NCI-H1105 (cell line): ENCODE measurements around the gene ZCCHC2.

Experiments used
- DNase-seq: peaks from one replicate; lab custom pipeline; 2025; lab: John Stamatoyannopoulos, UW

The ZCCHC2 gene

GRCh38 chr18:62522504-62523254 is at the start of gene ZCCHC2:
Gene ZCCHC2, plus strand, starts transcription at chr18:62523025. Its CDS starts 400 bp downstream, at chr18:62523425.
- peak; percentile 97 for DNase-seq

GRCh38 chr18:62479574-62479973 is 43.3 kb upstream of the ZCCHC2 start:
- DNase-seq = no peak

- DNase-seq = no peak
Observed at GRCh38 chr18:62480927-62481326, 41.9 kb upstream of the ZCCHC2 start.

GRCh38 chr18:62484941-62485340 is 37.9 kb upstream of the ZCCHC2 start:
- no peak for DNase-seq

GRCh38 chr18:62485684-62486083 is 37.1 kb upstream of the ZCCHC2 start:
- no peak for DNase-seq

- DNase-seq = peak; percentile 66
Observed at GRCh38 chr18:62486290-62486964, 36.4 kb upstream of the ZCCHC2 start.

GRCh38 chr18:62487161-62487560 is 35.7 kb upstream of the ZCCHC2 start:
- DNase-seq = no peak

- DNase-seq = no peak
Observed at GRCh38 chr18:62490967-62491695, 31.7 kb upstream of the ZCCHC2 start.

- DNase-seq = no peak
Observed at GRCh38 chr18:62493033-62493862, 29.6 kb upstream of the ZCCHC2 start.

- no peak for DNase-seq
Observed at GRCh38 chr18:62494764-62495163, 28.1 kb upstream of the ZCCHC2 start.

- DNase-seq = no peak
Observed at GRCh38 chr18:62496262-62496661, 26.6 kb upstream of the ZCCHC2 start.

GRCh38 chr18:62497190-62497772 is 25.5 kb upstream of the ZCCHC2 start:
- DNase-seq = no peak

- DNase-seq = no peak
Observed at GRCh38 chr18:62498616-62499262, 24.1 kb upstream of the ZCCHC2 start.

- DNase-seq = no peak
Observed at GRCh38 chr18:62499263-62499650, 23.6 kb upstream of the ZCCHC2 start.

GRCh38 chr18:62500174-62500573 is 22.7 kb upstream of the ZCCHC2 start:
- no peak for DNase-seq

- no peak for DNase-seq
Observed at GRCh38 chr18:62500966-62501591, 21.7 kb upstream of the ZCCHC2 start.

- DNase-seq = no peak
Observed at GRCh38 chr18:62505669-62506494, 16.9 kb upstream of the ZCCHC2 start.

- DNase-seq = no peak
Observed at GRCh38 chr18:62506495-62507143, 16.2 kb upstream of the ZCCHC2 start.

GRCh38 chr18:62509779-62510178 is 13.0 kb upstream of the ZCCHC2 start:
- DNase-seq = no peak
